GM19023 (cell line): ENCODE results near the gene RAI2.

Experiments used
- ATAC-seq: cut with Tn5 transposase; IDR thresholded peaks from one replicate; pipeline ENCODE4 v1.9.1; 2021; ENCODE audit warnings: mild to moderate bottlenecking, moderate library complexity; ENCODE audit not compliant: unreplicated experiment

The RAI2 gene

GRCh38 chrX:17830211-17830610 lies 30.9 kb downstream of the RAI2 start:
- no peak for ATAC-seq

GRCh38 chrX:17829566-17829965 lies 31.5 kb downstream of the RAI2 start:
- ATAC-seq: no peak

GRCh38 chrX:17828171-17828570 lies 32.9 kb downstream of the RAI2 start:
- ATAC-seq: no peak

- no peak for ATAC-seq
Measured at GRCh38 chrX:17826609-17827496, 34.2 kb downstream of the RAI2 start.

GRCh38 chrX:17824980-17825379 lies 36.1 kb downstream of the RAI2 start:
- ATAC-seq: no peak

- no peak for ATAC-seq
Measured at GRCh38 chrX:17822351-17822750, 38.7 kb downstream of the RAI2 start.

- no peak for ATAC-seq
Measured at GRCh38 chrX:17820100-17820499, 41.0 kb downstream of the RAI2 start.

GRCh38 chrX:17818726-17819125 lies 42.4 kb downstream of the RAI2 start:
- ATAC-seq: no peak

GRCh38 chrX:17817251-17817650 lies 43.8 kb downstream of the RAI2 start:
- no peak for ATAC-seq

- no peak for ATAC-seq
Measured at GRCh38 chrX:17814557-17814956, 46.5 kb downstream of the RAI2 start.

- ATAC-seq: no peak
Measured at GRCh38 chrX:17814059-17814458, 47.0 kb downstream of the RAI2 start.

GRCh38 chrX:17813277-17813676 lies 47.8 kb downstream of the RAI2 start:
- no peak for ATAC-seq

GRCh38 chrX:17812763-17813162 lies 48.3 kb downstream of the RAI2 start:
- ATAC-seq: no peak

- ATAC-seq: no peak
Measured at GRCh38 chrX:17809984-17810383, 51.1 kb downstream of the RAI2 start.

GRCh38 chrX:17809273-17809672 lies 51.8 kb downstream of the RAI2 start:
- no peak for ATAC-seq

GRCh38 chrX:17805120-17805519 lies 56.0 kb downstream of the RAI2 start:
- no peak for ATAC-seq

- ATAC-seq: no peak
Measured at GRCh38 chrX:17803449-17803848, 57.6 kb downstream of the RAI2 start.

- ATAC-seq: no peak
Measured at GRCh38 chrX:17802756-17803155, 58.3 kb downstream of the RAI2 start.

GRCh38 chrX:17801431-17801830 lies 59.7 kb downstream of the RAI2 start:
- ATAC-seq: no peak

- no peak for ATAC-seq
Measured at GRCh38 chrX:17798921-17799320, 62.2 kb downstream of the RAI2 start.

- no peak for ATAC-seq
Measured at GRCh38 chrX:17792826-17793225, 68.3 kb downstream of the RAI2 start.

GRCh38 chrX:17788956-17789562 lies 72.0 kb downstream of the RAI2 start:
- no peak for ATAC-seq
